GM23338 (cell line): Measurements from ENCODE around the gene RUSF1.

Source experiments
- CTCF ChIP-seq, 2 experiments: fragments of 200-600 bp in 1 of 2; sonication (generic) in 1 of 2; conservative IDR thresholded peaks; 2 replicates each; pipeline versions ENCODE4 v1.5.1 to v1.6.1; 2016 to 2017; ENCODE audit warnings: antibody characterized with exemption in 2 of 2, low read depth in 2 of 2, mild to moderate bottlenecking in 2 of 2, moderate library complexity in 1 of 2
- EZH2 ChIP-seq: fragments of 200-600 bp; sonication (generic); IDR thresholded peaks from one replicate; pipeline ENCODE4 v1.8.0; 2017; ENCODE audit warnings: antibody characterized with exemption, mild to moderate bottlenecking, low read depth; ENCODE audit not compliant: unreplicated experiment
- NANOG ChIP-seq: IDR thresholded peaks from 2 replicates; pipeline ENCODE4 v1.6.1; 2016; ENCODE audit warnings: antibody characterized with exemption, borderline replicate concordance
- POLR2AphosphoS5 ChIP-seq: IDR thresholded peaks from 2 replicates; pipeline ENCODE4 v1.6.1; 2016; ENCODE audit warnings: antibody characterized with exemption, low read depth
- STAT1 ChIP-seq: IDR thresholded peaks from one replicate; pipeline ENCODE4 v1.6.1; 2016; ENCODE audit warnings: antibody characterized with exemption; ENCODE audit not compliant: unreplicated experiment
- TF ChIP-seq, protein P1 (sequence below): IDR thresholded peaks from one replicate; pipeline ENCODE4 v1.6.1; 2018; ENCODE audit warnings: antibody characterized with exemption; ENCODE audit not compliant: unreplicated experiment

- TF ChIP-seq STAT1, result no peak
- TF ChIP-seq POLR2AphosphoS5, result no peak
- TF ChIP-seq CTCF (conservative IDR thresholded peaks at IDR 0.05; ENCODE audit: low read depth in 2 of 2), result no peak
- TF ChIP-seq EZH2, result no peak
- no peak for TF ChIP-seq NANOG
- TF ChIP-seq, protein P1, sequence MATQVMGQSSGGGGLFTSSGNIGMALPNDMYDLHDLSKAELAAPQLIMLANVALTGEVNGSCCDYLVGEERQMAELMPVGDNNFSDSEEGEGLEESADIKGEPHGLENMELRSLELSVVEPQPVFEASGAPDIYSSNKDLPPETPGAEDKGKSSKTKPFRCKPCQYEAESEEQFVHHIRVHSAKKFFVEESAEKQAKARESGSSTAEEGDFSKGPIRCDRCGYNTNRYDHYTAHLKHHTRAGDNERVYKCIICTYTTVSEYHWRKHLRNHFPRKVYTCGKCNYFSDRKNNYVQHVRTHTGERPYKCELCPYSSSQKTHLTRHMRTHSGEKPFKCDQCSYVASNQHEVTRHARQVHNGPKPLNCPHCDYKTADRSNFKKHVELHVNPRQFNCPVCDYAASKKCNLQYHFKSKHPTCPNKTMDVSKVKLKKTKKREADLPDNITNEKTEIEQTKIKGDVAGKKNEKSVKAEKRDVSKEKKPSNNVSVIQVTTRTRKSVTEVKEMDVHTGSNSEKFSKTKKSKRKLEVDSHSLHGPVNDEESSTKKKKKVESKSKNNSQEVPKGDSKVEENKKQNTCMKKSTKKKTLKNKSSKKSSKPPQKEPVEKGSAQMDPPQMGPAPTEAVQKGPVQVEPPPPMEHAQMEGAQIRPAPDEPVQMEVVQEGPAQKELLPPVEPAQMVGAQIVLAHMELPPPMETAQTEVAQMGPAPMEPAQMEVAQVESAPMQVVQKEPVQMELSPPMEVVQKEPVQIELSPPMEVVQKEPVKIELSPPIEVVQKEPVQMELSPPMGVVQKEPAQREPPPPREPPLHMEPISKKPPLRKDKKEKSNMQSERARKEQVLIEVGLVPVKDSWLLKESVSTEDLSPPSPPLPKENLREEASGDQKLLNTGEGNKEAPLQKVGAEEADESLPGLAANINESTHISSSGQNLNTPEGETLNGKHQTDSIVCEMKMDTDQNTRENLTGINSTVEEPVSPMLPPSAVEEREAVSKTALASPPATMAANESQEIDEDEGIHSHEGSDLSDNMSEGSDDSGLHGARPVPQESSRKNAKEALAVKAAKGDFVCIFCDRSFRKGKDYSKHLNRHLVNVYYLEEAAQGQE, result no peak
Measured at GRCh38 chr16:31496670-31497069, 11.5 kb downstream of the RUSF1 start.
